ENCODE data around the gene PLEKHG2.
A peak's percentile ranks its signal among the peaks of the same experiment; 100 is the strongest.
"Not testable (repeated sequence)": the region's sequence is repeated elsewhere in the genome, so short reads cannot be mapped to it uniquely, and the experiment has no call there.

Gene PLEKHG2

GRCh38 chr19:39445196-39446111 lies 33.0 kb downstream of the PLEKHG2 start, which contains the start of gene SUPT5H:
TSS of gene SUPT5H (plus strand) at chr19:39445582. CDS start at chr19:39445891, 309 bp downstream.
- no peaks in the 10 kb centered on the region for H3K27me3 ChIP-seq (replicated peaks; ENCODE audit: control insufficient read depth, insufficient read depth, low read length)
- DNase-seq (ENCODE audit: low read depth), result peak; percentile 99
- peak within 1 kb of the TSS; percentile 95 for H3K9ac ChIP-seq (ENCODE audit: low read length)
- peaks cover 2% of the 10 kb centered on the region for H3K36me3 ChIP-seq (ENCODE audit: control insufficient read depth, insufficient read depth, low read length, severe bottlenecking)
- H3K4me1 ChIP-seq (ENCODE audit: control insufficient read depth, insufficient read depth, low read length), result peaks cover 32% of the 10 kb centered on the region
- peak within 1 kb of the TSS; percentile 97 for H3K4me3 ChIP-seq (ENCODE audit: low read length)
- H3K9me3 ChIP-seq (ENCODE audit: control insufficient read depth, low read length), result no peaks in the 10 kb centered on the region

- H3K9ac ChIP-seq (ENCODE audit: low read length), result peak overlapping the region; percentile 95
- peaks cover 2% of the 10 kb centered on the region for H3K36me3 ChIP-seq (ENCODE audit: control insufficient read depth, insufficient read depth, low read length, severe bottlenecking)
- H3K9me3 ChIP-seq (ENCODE audit: control insufficient read depth, low read length), result no peaks in the 10 kb centered on the region
- H3K27me3 ChIP-seq (replicated peaks; ENCODE audit: control insufficient read depth, insufficient read depth, low read length), result no peaks in the 10 kb centered on the region
- peak overlapping the region; percentile 97 for H3K4me3 ChIP-seq (ENCODE audit: low read length)
- no peak for DNase-seq (ENCODE audit: low read depth)
- H3K4me1 ChIP-seq (ENCODE audit: control insufficient read depth, insufficient read depth, low read length), result peaks cover 27% of the 10 kb centered on the region
Observed at GRCh38 chr19:39446365-39447084, 34.1 kb downstream of the PLEKHG2 start.

- Histone ChIP-seq H3K4me3 (ENCODE audit: low read length) (peak overlapping the region; percentile 42), H3K4me1 (ENCODE audit: control insufficient read depth, insufficient read depth, low read length) (peaks cover 27% of the 10 kb centered on the region), H3K9me3 (ENCODE audit: control insufficient read depth, low read length) (no peaks in the 10 kb centered on the region), H3K36me3 (ENCODE audit: control insufficient read depth, insufficient read depth, low read length, severe bottlenecking) (peaks cover 9% of the 10 kb centered on the region), H3K27me3 (replicated peaks; ENCODE audit: control insufficient read depth, insufficient read depth, low read length) (no peaks in the 10 kb centered on the region), H3K9ac (ENCODE audit: low read length) (peak overlapping the region; percentile 38)
- peak; percentile 30 for DNase-seq (ENCODE audit: low read depth)
Observed at GRCh38 chr19:39448271-39448670, 35.8 kb downstream of the PLEKHG2 start.

- no peak for DNase-seq (ENCODE audit: low read depth)
- Histone ChIP-seq H3K9ac (ENCODE audit: low read length) (no peak overlapping the region), H3K36me3 (ENCODE audit: control insufficient read depth, insufficient read depth, low read length, severe bottlenecking) (peaks cover 19% of the 10 kb centered on the region), H3K4me3 (ENCODE audit: low read length) (no peak overlapping the region), H3K9me3 (ENCODE audit: control insufficient read depth, low read length) (no peaks in the 10 kb centered on the region), H3K4me1 (ENCODE audit: control insufficient read depth, insufficient read depth, low read length) (peaks cover 27% of the 10 kb centered on the region), H3K27me3 (replicated peaks; ENCODE audit: control insufficient read depth, insufficient read depth, low read length) (no peaks in the 10 kb centered on the region)
Observed at GRCh38 chr19:39449116-39449797, 36.8 kb downstream of the PLEKHG2 start.

GRCh38 chr19:39451257-39451656 lies 38.8 kb downstream of the PLEKHG2 start:
- not testable (repeated sequence) for DNase-seq (ENCODE audit: low read depth); H3K4me3 ChIP-seq (ENCODE audit: low read length); H3K9ac ChIP-seq (ENCODE audit: low read length); H3K27me3 ChIP-seq (replicated peaks; ENCODE audit: control insufficient read depth, insufficient read depth, low read length); H3K9me3 ChIP-seq (ENCODE audit: control insufficient read depth, low read length)
- Histone ChIP-seq H3K36me3 (ENCODE audit: control insufficient read depth, insufficient read depth, low read length, severe bottlenecking) (peaks cover 25% of the 10 kb centered on the region), H3K4me1 (ENCODE audit: control insufficient read depth, insufficient read depth, low read length) (peaks cover 19% of the 10 kb centered on the region)

GRCh38 chr19:39463403-39463802 lies 50.9 kb downstream of the PLEKHG2 start:
- Histone ChIP-seq H3K4me3 (ENCODE audit: low read length) (no peak overlapping the region), H3K36me3 (ENCODE audit: control insufficient read depth, insufficient read depth, low read length, severe bottlenecking) (peaks cover 89% of the 10 kb centered on the region), H3K4me1 (ENCODE audit: control insufficient read depth, insufficient read depth, low read length) (no peaks in the 10 kb centered on the region), H3K9ac (ENCODE audit: low read length) (no peak overlapping the region), H3K27me3 (replicated peaks; ENCODE audit: control insufficient read depth, insufficient read depth, low read length) (no peaks in the 10 kb centered on the region), H3K9me3 (ENCODE audit: control insufficient read depth, low read length) (no peaks in the 10 kb centered on the region)
- no peak for DNase-seq (ENCODE audit: low read depth)

GRCh38 chr19:39465956-39466747 lies 53.7 kb downstream of the PLEKHG2 start:
- no peaks in the 10 kb centered on the region for H3K4me1 ChIP-seq (ENCODE audit: control insufficient read depth, insufficient read depth, low read length)
- no peak overlapping the region for H3K4me3 ChIP-seq (ENCODE audit: low read length)
- no peaks in the 10 kb centered on the region for H3K27me3 ChIP-seq (replicated peaks; ENCODE audit: control insufficient read depth, insufficient read depth, low read length)
- H3K36me3 ChIP-seq (ENCODE audit: control insufficient read depth, insufficient read depth, low read length, severe bottlenecking), result peaks cover 89% of the 10 kb centered on the region
- H3K9ac ChIP-seq (ENCODE audit: low read length), result no peak overlapping the region
- H3K9me3 ChIP-seq (ENCODE audit: control insufficient read depth, low read length), result no peaks in the 10 kb centered on the region
- DNase-seq (ENCODE audit: low read depth), result no peak

GRCh38 chr19:39467941-39468340 lies 55.5 kb downstream of the PLEKHG2 start:
- peaks cover 98% of the 10 kb centered on the region for H3K36me3 ChIP-seq (ENCODE audit: control insufficient read depth, insufficient read depth, low read length, severe bottlenecking)
- no peaks in the 10 kb centered on the region for H3K4me1 ChIP-seq (ENCODE audit: control insufficient read depth, insufficient read depth, low read length)
- H3K4me3 ChIP-seq (ENCODE audit: low read length), result no peak overlapping the region
- H3K9me3 ChIP-seq (ENCODE audit: control insufficient read depth, low read length), result no peaks in the 10 kb centered on the region
- no peak overlapping the region for H3K9ac ChIP-seq (ENCODE audit: low read length)
- no peak for DNase-seq (ENCODE audit: low read depth)
- no peaks in the 10 kb centered on the region for H3K27me3 ChIP-seq (replicated peaks; ENCODE audit: control insufficient read depth, insufficient read depth, low read length)

- H3K9ac ChIP-seq (ENCODE audit: low read length), result no peak overlapping the region
- H3K27me3 ChIP-seq (replicated peaks; ENCODE audit: control insufficient read depth, insufficient read depth, low read length), result no peaks in the 10 kb centered on the region
- no peak overlapping the region for H3K4me3 ChIP-seq (ENCODE audit: low read length)
- H3K36me3 ChIP-seq (ENCODE audit: control insufficient read depth, insufficient read depth, low read length, severe bottlenecking), result peaks cover 99% of the 10 kb centered on the region
- no peaks in the 10 kb centered on the region for H3K9me3 ChIP-seq (ENCODE audit: control insufficient read depth, low read length)
- no peaks in the 10 kb centered on the region for H3K4me1 ChIP-seq (ENCODE audit: control insufficient read depth, insufficient read depth, low read length)
- no peak for DNase-seq (ENCODE audit: low read depth)
Observed at GRCh38 chr19:39469036-39469435, 56.6 kb downstream of the PLEKHG2 start.

- H3K36me3 ChIP-seq (ENCODE audit: control insufficient read depth, insufficient read depth, low read length, severe bottlenecking), result peaks cover 99% of the 10 kb centered on the region
- H3K4me3 ChIP-seq (ENCODE audit: low read length), result no peak overlapping the region
- no peaks in the 10 kb centered on the region for H3K9me3 ChIP-seq (ENCODE audit: control insufficient read depth, low read length)
- no peaks in the 10 kb centered on the region for H3K27me3 ChIP-seq (replicated peaks; ENCODE audit: control insufficient read depth, insufficient read depth, low read length)
- no peak for DNase-seq (ENCODE audit: low read depth)
- no peak overlapping the region for H3K9ac ChIP-seq (ENCODE audit: low read length)
- H3K4me1 ChIP-seq (ENCODE audit: control insufficient read depth, insufficient read depth, low read length), result no peaks in the 10 kb centered on the region
Observed at GRCh38 chr19:39469567-39469966, 57.1 kb downstream of the PLEKHG2 start.

Measured in adipocyte (in vitro differentiated cells).